ENCODE results near the gene PGAM2. TPM values are rescaled to one million over a fixed set of nuclear protein-coding genes. Genes with fewer than 3 reads are reported as not detected.

PGAM2 gene
- polyA plus RNA-seq, 1 donor from 2014 or later: not detected

DNA sequence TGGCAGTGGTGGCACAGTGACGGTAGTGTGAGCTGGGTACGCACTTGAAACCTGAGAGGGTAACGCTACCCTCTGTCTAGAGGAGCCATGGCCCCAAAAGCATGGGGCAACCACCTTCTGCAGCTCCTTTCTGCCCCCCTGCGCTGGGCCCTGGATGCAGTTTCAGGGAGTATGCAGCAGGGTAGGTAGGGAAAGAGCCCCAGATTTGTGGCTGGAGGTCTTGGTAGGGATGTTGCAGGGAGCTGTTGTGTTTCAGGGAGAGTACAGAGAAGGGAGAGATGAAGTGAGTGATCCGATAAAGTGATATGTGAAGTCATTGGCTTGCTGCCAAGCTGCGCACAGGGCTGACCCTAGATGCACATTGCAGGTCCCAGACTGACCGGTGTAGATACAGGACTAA is 2.7 kb upstream of the PGAM2 start:
- Mint-ChIP-seq H3K4me3 (no peak overlapping the region), H3K9me3 (no peaks in the 10 kb centered on the region), H3K27ac (peak overlapping the region in 2 of 3 donors; percentile 27 to 79), H3K27me3 (no peaks in the 10 kb centered on the region), H3K4me1 (peaks cover 31 to 51% (median 48%) of the 10 kb centered on the region in 3 donors), H3K36me3 (peaks cover 6% of the 10 kb centered on the region)

DNA sequence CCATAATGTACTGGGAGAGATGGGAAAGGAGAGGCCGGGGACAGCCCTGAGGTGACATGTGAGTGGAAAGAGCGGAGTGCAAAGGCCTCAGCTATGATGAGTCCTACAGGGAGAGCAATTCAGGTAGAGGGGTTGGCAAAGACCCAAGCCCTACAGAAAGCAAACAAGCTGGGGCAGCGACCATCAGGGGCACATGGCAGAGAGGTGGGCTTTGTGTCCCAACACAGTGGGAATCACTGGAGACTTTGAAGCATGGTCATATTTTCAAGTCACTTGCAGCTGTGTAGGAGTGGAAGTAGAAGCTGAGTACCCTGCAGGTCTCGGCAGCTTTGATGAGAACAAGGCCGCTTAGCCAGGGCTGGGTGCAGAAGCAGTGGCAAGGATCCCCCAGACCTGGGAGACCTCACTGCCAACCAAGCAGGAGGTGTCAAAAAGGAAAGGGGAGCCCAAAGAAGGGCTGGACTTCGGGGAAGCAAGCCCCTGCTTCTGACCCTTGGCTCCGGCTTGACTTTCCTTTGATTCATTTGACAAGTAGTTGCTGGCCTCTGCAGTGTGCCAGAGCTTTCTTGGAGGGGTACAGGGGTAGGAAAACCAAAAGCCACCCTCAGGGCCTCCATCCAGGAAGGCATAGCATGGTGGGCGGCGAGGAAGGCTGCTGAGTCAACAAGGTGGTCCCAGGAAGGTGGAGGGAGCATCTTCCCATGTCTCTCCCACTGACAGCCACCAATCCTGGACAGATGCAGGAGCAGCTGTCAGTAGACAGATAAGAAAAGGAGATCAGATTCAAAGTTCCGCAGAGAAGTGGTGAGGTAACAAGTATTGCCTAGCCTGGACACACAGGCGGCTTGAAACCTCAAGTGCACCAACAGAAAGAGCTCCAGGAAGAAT is 1.9 kb upstream of the PGAM2 start:
- Mint-ChIP-seq H3K27ac (peak overlapping the region; percentile 63 to 88 (median 79)), H3K36me3 (peaks cover 4% of the 10 kb centered on the region), H3K4me3 (peak overlapping the region in 1 of 4 donors; percentile 37), H3K9me3 (no peaks in the 10 kb centered on the region), H3K27me3 (no peaks in the 10 kb centered on the region), H3K4me1 (peaks cover 26 to 50% (median 44%) of the 10 kb centered on the region in 3 donors)

DNA sequence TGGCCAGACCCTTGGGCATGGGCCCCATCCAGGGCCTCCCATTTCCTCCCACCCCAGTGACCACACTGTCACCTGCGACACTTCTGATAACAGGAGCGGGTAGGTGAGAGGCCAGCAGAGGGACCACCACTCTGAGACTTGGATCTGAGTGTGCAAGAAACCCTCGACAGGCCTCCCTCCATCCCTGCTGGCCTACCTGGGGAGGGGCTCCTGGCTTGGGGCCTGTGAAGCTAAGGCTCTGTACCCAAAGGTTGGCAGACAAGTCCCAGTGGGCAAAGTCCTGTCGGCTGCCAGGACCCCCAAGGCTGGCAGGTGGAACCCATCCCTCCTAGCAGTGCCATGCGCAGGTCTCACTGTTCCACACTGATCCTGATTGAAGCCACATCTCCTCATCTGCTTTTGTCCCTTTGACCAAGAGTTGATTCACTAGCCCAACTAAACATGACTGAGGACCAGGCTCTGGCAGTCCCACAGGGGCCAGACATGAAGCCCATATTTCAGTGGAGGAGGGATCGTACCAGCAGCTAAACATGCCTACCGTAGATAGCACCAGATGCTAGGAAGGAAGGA is 1.2 kb upstream of the PGAM2 start:
- no peaks in the 10 kb centered on the region for H3K27me3 Mint-ChIP-seq
- peaks cover 21 to 45% (median 39%) of the 10 kb centered on the region in 3 donors for H3K4me1 Mint-ChIP-seq
- peak overlapping the region; percentile 79 to 88 (median 82) for H3K27ac Mint-ChIP-seq
- no peaks in the 10 kb centered on the region for H3K9me3 Mint-ChIP-seq
- H3K4me3 Mint-ChIP-seq: no peak overlapping the region
- H3K36me3 Mint-ChIP-seq: peaks cover 4% of the 10 kb centered on the region

DNA sequence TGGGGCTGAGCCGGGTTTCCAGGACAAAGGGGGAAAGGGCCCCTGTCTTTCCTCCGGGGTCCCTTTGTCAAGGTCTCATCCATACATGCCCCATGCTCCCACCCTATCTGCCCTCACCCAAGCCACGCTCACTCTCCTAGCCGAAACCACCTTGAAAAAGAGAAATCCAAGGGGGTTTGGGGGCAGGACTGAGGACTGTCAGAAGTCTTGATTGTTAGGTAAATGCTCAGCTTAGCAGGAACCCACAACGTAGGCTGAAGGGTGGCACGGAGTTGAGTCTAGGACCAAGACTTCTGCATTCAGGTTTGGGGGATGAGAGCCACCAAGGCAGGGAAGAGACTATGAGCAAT is 719 bp upstream of the PGAM2 start:
- H3K4me1 Mint-ChIP-seq: peaks cover 18 to 43% (median 40%) of the 10 kb centered on the region in 3 donors
- peak overlapping the region; percentile 53 to 82 (median 79) for H3K27ac Mint-ChIP-seq
- H3K4me3 Mint-ChIP-seq: peak overlapping the region in 1 of 4 donors; percentile 63

DNA sequence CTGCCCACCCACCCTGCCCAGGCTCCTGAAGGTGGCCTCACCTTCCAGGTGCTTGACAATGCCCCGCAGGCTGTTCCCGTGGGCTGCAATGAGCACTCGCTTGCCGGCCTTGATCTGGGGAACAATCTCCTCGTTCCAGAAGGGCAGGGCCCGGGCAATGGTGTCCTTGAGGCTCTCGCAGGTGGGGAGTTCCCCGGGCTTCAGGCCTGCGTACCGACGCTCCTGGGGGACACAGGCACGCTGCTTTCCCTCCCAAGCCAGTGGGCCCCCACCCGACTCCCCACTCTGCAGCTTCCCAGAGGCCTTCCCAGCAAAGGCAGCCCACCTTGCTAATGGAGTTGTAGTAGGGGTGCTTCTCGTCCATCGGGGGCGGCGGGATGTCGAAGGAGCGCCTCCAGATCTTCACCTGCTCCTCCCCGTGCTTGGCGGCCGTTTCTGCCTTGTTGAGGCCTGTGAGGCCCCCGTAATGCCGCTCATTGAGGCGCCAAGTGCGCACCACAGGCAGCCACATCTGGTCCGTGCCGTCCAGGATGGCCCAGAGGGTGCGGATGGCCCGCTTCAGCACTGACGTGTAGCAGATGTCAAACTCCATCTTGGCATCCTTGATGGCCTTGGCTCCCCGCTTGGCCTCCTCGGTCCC is 456 bp downstream of the PGAM2 start:
- H3K36me3 Mint-ChIP-seq: no peaks in the 10 kb centered on the region
- peaks cover 16 to 42% (median 41%) of the 10 kb centered on the region in 3 donors for H3K4me1 Mint-ChIP-seq
- H3K4me3 Mint-ChIP-seq: peak overlapping the region in 3 of 4 donors; percentile 16 to 68 (median 32)
- H3K27ac Mint-ChIP-seq: peak overlapping the region; percentile 53 to 82 (median 79)
- no peaks in the 10 kb centered on the region for H3K9me3 Mint-ChIP-seq
- no peaks in the 10 kb centered on the region for H3K27me3 Mint-ChIP-seq

More for the DNA sequence above, 719 bp upstream of the PGAM2 start:
- H3K9me3 Mint-ChIP-seq: no peaks in the 10 kb centered on the region
- peaks cover 1% of the 10 kb centered on the region for H3K36me3 Mint-ChIP-seq
- H3K27me3 Mint-ChIP-seq: no peaks in the 10 kb centered on the region

DNA sequence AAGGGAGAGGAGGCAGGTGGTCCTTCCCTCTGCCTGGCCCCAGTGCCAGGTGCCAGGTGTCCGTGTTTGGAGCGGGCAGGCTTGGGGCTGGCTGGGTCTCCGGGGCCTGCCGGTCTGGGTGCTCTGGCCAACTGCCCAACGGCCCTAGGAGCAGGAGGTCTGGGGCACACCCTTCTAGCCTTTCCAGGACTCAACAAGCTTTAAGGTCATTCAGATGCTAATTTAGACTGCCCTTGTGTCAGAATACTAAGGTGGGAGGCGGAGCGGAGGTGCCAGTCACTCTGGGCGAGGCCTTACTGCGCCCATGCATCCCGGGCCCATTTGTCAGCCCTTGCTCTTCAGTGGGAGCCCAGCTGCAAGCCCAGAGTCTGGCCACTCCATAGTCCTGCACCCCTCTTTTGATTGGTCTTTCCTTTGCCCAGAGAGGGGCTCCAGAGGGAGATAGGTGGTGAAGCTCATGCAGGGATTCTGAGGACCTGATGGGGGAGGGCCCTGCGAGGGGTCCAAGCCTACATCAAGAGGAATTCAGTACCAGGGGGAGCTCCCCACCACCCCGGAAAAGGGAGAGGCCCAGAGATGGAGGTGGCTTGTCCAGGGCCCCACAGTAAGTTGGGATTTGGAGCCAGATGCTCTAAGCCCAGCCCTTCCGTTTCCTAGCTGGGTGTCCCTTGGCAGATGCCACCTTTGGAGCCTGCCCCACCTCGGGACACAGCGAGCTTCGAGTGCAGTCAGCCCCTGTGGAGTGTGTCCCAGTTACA is 1.3 kb downstream of the PGAM2 start:
- H3K27me3 Mint-ChIP-seq: peaks cover under 1% of the 10 kb centered on the region
- no peak overlapping the region for H3K4me3 Mint-ChIP-seq
- H3K27ac Mint-ChIP-seq: peak overlapping the region; percentile 39 to 79 (median 73)
- no peaks in the 10 kb centered on the region for H3K9me3 Mint-ChIP-seq
- H3K36me3 Mint-ChIP-seq: no peaks in the 10 kb centered on the region
- H3K4me1 Mint-ChIP-seq: peaks cover 17 to 47% (median 43%) of the 10 kb centered on the region in 3 donors

DNA sequence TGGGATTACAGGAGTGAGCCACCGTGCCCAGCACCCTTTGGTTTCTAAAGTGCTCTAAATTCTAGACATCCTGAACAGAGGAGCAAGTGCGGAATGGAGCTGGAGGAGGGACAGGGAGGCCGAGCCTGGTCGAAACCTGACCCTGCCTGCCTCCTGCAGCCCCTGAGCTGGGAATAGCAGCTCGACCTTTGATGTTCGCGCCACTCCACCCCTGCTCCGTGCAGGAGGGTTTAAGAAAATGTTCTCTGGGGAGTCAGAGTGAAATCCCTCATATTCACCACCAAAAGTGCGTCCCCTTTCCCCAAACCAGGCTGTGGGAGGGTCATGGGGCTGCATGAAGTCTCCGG is 1.8 kb downstream of the PGAM2 start:
- H3K27me3 Mint-ChIP-seq: peaks cover 1% of the 10 kb centered on the region
- H3K4me3 Mint-ChIP-seq: peak overlapping the region in 1 of 4 donors; percentile 5
- peaks cover 2% of the 10 kb centered on the region for H3K36me3 Mint-ChIP-seq
- peak overlapping the region; percentile 73 to 88 (median 79) for H3K27ac Mint-ChIP-seq
- H3K4me1 Mint-ChIP-seq: peaks cover 21 to 50% (median 46%) of the 10 kb centered on the region in 3 donors
- H3K9me3 Mint-ChIP-seq: no peaks in the 10 kb centered on the region

DNA sequence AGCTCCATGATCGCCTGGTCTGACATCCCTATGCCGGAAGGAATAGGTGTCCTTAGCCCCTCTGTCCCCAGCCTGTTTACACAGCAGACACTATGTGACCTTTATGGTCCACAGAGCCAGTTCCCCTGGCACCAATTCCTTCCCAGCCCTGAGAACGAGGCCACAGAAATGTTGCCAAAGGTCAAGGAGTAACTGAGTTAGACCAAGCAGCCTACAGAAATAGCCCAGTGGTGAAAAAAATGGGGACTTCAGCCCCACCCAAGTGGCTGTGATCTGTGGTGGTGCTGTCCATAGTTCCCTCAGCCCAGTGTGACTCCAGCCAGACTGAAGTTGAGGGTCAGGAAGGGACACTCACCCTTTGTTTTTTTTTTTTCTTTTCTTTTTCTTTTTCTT is 2.5 kb downstream of the PGAM2 start:
- Mint-ChIP-seq H3K27me3 (peaks cover 4% of the 10 kb centered on the region), H3K4me3 (no peak overlapping the region), H3K27ac (peak overlapping the region; percentile 13 to 88 (median 37)), H3K9me3 (no peaks in the 10 kb centered on the region), H3K4me1 (peaks cover 26 to 52% (median 45%) of the 10 kb centered on the region in 3 donors), H3K36me3 (peaks cover 3% of the 10 kb centered on the region)

DNA sequence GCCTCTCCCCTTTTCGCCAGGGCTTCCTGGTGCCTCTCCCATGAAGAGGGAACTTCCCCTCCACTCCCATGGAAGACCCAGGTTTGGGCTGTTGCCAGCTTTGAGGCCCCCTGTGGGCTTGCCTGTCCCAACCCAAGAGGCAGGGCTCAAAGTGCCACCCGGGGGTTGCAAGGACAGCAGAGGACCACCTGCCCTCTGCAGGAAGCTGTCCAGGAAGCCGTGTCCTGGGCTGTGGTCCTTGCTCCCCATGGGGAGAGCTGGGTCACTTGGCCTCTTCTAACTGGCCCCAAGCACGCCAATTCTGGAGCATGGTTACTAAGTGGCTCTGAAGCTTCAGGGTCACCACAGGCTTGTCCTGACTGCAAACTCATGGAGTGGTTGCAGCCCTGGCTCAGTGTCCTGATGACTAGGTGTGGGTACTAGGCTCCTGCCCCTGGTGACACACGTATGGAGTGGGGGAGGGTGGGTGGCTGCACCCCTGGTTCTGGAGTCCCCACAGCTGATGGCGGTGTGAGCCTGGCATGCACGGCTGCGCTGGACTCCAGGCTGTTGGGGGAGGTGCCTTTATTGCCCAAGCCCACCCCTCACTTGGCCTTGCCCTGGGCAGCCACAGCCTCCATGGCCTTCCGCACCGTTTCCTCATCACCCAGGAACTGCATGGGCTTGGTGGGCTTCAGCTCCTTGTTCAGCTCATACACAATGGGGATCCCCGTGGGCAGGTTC is 3.0 kb downstream of the PGAM2 start:
- H3K4me3 Mint-ChIP-seq: no peak overlapping the region
- peaks cover 4% of the 10 kb centered on the region for H3K27me3 Mint-ChIP-seq
- H3K27ac Mint-ChIP-seq: peak overlapping the region in 2 of 3 donors; percentile 37 to 88
- H3K4me1 Mint-ChIP-seq: peaks cover 30 to 57% (median 47%) of the 10 kb centered on the region in 3 donors
- no peaks in the 10 kb centered on the region for H3K9me3 Mint-ChIP-seq
- H3K36me3 Mint-ChIP-seq: peaks cover 7% of the 10 kb centered on the region

DNA sequence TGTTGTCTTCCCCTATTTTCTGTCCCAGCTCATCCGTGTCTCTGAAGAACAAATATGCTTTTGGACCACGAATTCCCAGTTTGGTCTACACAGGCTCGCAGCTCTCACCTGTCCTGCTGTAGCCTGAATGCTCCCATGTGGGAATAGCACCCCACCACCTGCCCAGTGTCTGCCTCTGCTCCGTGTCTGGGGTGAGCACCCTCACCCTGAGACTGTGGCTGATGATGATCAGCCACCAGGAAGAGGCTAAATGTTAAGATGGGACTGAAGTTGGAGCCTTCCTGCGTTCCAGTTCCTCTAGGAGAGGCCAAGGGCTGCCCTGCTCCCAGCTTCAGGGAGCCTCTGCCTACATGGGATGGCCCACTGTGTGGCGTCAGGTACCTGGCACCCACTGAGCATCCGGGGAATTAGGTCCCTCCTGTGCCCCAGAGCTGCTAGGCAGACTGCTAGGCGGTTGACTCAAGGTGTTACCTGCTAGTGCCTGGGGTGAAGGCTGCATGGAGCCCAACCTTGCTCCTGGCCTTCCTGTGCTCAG is 3.7 kb downstream of the PGAM2 start:
- H3K36me3 Mint-ChIP-seq: peaks cover 7% of the 10 kb centered on the region

DNA sequence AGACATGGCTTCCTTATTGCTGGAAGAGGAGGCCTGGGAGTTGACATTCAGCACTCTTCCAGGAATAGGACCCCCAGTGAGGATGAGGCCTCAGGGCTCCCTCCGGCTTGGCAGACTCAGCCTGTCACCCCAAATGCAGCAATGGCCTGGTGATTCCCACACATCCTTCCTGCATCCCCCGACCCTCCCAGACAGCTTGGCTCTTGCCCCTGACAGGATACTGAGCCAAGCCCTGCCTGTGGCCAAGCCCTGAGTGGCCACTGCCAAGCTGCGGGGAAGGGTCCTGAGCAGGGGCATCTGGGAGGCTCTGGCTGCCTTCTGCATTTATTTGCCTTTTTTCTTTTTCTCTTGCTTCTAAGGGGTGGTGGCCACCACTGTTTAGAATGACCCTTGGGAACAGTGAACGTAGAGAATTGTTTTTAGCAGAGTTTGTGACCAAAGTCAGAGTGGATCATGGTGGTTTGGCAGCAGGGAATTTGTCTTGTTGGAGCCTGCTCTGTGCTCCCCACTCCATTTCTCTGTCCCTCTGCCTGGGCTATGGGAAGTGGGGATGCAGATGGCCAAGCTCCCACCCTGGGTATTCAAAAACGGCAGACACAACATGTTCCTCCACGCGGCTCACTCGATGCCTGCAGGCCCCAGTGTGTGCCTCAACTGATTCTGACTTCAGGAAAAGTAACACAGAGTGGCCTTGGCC is 4.3 kb downstream of the PGAM2 start:
- peaks cover 26 to 52% (median 47%) of the 10 kb centered on the region in 3 donors for H3K4me1 Mint-ChIP-seq
- H3K36me3 Mint-ChIP-seq: peaks cover 7% of the 10 kb centered on the region
- no peaks in the 10 kb centered on the region for H3K9me3 Mint-ChIP-seq
- H3K4me3 Mint-ChIP-seq: no peak overlapping the region
- peaks cover 4% of the 10 kb centered on the region for H3K27me3 Mint-ChIP-seq
- peak overlapping the region; percentile 37 to 66 (median 59) for H3K27ac Mint-ChIP-seq

More for the DNA sequence above, 3.7 kb downstream of the PGAM2 start:
- Mint-ChIP-seq H3K27me3 (peaks cover 4% of the 10 kb centered on the region), H3K9me3 (no peaks in the 10 kb centered on the region), H3K27ac (peak overlapping the region; percentile 37 to 66 (median 59)), H3K4me3 (no peak overlapping the region), H3K4me1 (peaks cover 26 to 54% (median 47%) of the 10 kb centered on the region in 3 donors)

DNA sequence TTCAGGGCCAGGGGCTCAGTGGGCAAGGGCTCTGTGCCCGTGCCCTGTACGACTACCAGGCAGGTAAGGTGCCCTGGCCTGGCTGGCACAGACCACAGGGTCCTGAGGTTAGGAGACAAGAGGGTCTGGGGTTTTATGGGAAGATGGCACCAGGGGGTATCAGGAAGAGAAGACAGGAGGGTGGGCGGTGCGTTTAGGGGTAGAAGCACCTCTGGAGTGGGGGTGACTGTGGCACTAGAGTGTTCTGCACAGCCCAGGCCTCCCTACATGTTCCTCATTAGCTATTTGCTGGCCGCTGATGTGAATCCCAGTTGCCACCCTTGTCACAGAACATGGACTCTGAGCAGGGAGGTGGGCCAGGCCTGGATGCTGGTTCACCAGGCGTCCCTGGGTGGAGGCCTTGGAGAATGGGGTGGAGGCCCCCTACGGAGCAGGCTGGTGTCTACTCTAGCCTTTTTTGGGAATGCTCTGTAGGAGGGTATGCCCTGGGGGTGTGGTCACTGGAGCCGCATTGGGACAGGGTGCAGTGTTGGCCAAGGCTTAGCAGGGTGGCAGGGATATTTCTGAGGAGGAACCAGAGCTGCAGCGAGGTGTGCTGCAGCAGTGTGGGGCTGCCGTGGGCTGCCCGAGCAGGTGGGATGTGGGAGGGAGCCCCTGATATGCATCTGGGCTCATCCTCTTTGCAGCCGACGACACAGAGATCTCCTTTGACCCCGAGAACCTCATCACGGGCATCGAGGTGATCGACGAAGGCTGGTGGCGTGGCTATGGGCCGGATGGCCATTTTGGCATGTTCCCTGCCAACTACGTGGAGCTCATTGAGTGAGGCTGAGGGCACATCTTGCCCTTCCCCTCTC is 5.0 kb downstream of the PGAM2 start:
- Mint-ChIP-seq H3K27ac (peak overlapping the region; percentile 59 to 97 (median 73)), H3K9me3 (no peaks in the 10 kb centered on the region), H3K4me1 (peaks cover 34 to 51% (median 51%) of the 10 kb centered on the region in 3 donors), H3K4me3 (peak overlapping the region in 1 of 4 donors; percentile 60), H3K36me3 (peaks cover 7% of the 10 kb centered on the region), H3K27me3 (peaks cover 4% of the 10 kb centered on the region)

Data from IgD-negative memory B cell (primary cell).